Subcutaneous abdominal adipose tissue (tissue), 5 donors: ENCODE results near the gene SUZ12.
"Not testable (repeated sequence)": the region's sequence is repeated elsewhere in the genome, so short reads cannot be mapped to it uniquely, and the experiment has no call there.

Experiments used
- H3K27ac ChIP-seq: one replicate; pipeline ENCODE4 v1.7.0; 2013; ENCODE audit warnings: low read depth, mild to moderate bottlenecking, inconsistent platforms, low read length, moderate library complexity
- H3K27me3 ChIP-seq, 5 donors: one replicate each; pipeline ENCODE4 v1.7.0; 2013; ENCODE audit warnings: low read length in 5 of 5, inconsistent platforms in 1 of 5; ENCODE audit not compliant: control insufficient read depth in 5 of 5, insufficient read depth in 4 of 5
- H3K36me3 ChIP-seq, 5 donors: one replicate each; pipeline ENCODE4 v1.7.0; 2013; ENCODE audit warnings: low read length in 5 of 5; ENCODE audit not compliant: control insufficient read depth in 5 of 5, insufficient read depth in 5 of 5
- H3K4me1 ChIP-seq, 5 donors: one replicate each; pipeline ENCODE4 v1.7.0; 2013; ENCODE audit warnings: low read length in 5 of 5, mild to moderate bottlenecking in 3 of 5, moderate library complexity in 1 of 5; ENCODE audit not compliant: control insufficient read depth in 5 of 5, insufficient read depth in 5 of 5
- H3K4me3 ChIP-seq, 5 donors: one replicate each; pipeline ENCODE4 v1.7.0; 2013; ENCODE audit warnings: low read length in 5 of 5, low read depth in 1 of 5
- H3K9ac ChIP-seq, 5 donors: one replicate each; pipeline ENCODE4 v1.7.0; 2013; ENCODE audit warnings: low read length in 5 of 5, mild to moderate bottlenecking in 4 of 5, moderate library complexity in 3 of 5
- H3K9me3 ChIP-seq, 5 donors: one replicate each; pipeline ENCODE4 v1.7.0; 2013; ENCODE audit warnings: low read length in 5 of 5; ENCODE audit not compliant: control insufficient read depth in 5 of 5
- donor health status: healthy.
- donor health status: healthy.
- donor health status: healthy.
- donor health status: healthy.
- donor health status: healthy.

SUZ12 gene

DNA sequence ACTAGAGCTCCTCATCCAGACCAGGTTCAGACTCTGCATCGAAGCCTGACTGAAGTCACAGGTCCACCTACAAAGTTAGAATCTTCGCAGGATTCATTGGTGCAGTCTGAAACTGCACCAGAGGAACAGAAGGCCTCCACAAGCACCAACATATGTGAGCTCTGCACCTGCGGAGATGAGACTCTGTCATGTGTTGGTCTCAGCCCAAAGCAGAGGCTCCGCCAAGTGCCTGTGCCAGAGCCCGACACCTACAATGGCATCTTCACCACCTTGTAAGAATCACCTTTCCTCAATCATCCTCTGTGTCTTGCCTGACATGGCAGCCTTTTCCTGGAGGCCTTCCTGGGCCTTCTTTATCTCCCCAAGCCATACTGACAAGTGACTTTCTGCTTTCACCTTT is 85.7 kb downstream of the SUZ12 start:
- not testable (repeated sequence) for H3K27me3 ChIP-seq, H3K4me1 ChIP-seq, H3K4me3 ChIP-seq, H3K9me3 ChIP-seq, H3K9ac ChIP-seq, H3K27ac ChIP-seq
- peaks cover 0 to 27% (median 15%) of the 10 kb centered on the region in 5 donors for H3K36me3 ChIP-seq

DNA sequence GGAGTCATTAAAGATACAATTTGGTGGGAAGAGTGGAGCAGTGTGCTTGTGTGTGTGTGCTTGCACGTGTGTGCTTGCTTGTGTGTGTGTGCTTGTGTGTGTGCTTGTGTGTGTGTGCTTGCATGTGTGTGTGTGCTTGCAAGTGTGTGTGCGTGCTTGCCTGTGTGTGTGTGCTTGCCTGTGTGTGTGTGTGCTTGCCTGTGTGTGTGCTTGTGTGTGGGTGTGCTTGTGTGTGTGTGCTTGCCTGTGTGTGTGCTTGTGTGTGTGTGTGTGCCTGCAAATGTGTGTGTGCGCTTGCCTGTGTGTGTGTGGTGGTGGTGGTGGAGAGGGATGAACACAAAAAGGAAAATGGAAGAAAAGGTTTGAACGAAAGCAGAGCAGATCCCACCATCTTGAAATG is 90.5 kb downstream of the SUZ12 start:
- not testable (repeated sequence) for H3K4me1 ChIP-seq, H3K36me3 ChIP-seq, H3K27me3 ChIP-seq, H3K27ac ChIP-seq, H3K9ac ChIP-seq, H3K4me3 ChIP-seq, H3K9me3 ChIP-seq

GRCh38 chr17:32033223-32033622 is 96.4 kb downstream of the SUZ12 start:
- Histone ChIP-seq H3K36me3 (peaks cover 7 to 23% (median 18%) of the 10 kb centered on the region in 5 donors), H3K4me1 (no peaks in the 10 kb centered on the region), H3K27ac (no peak overlapping the region), H3K4me3 (no peak overlapping the region), H3K27me3 (no peaks in the 10 kb centered on the region), H3K9ac (no peak overlapping the region), H3K9me3 (no peaks in the 10 kb centered on the region)

GRCh38 chr17:32033812-32034211 is 97.0 kb downstream of the SUZ12 start:
- H3K27me3 ChIP-seq, H3K9ac ChIP-seq, H3K4me1 ChIP-seq, H3K27ac ChIP-seq, H3K9me3 ChIP-seq, H3K4me3 ChIP-seq: not testable (repeated sequence)
- H3K36me3 ChIP-seq = peaks cover 7 to 23% (median 18%) of the 10 kb centered on the region in 5 donors

DNA sequence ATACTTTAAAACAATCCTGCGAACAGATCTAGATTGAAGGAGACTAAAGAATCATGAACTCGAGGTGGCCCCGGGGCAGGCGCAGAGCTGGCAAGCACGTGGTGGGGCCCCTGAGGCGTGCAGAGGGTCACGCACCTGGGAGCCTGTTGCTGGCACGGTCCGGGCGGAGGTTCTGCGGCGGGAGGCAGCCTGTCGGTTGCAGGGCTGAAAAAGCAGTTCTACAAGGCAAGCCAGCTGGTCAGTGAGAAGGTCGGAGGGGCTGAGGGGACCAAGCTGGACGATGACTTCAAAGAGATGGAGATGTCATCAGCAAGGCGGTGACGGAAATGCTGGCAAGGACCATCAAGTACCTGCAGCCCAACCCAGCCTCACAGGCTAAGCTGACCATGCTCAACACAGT is 103.4 kb downstream of the SUZ12 start:
- not testable (repeated sequence) for H3K27me3 ChIP-seq, H3K27ac ChIP-seq
- H3K36me3 ChIP-seq = peaks cover under 1 to 40% (median 30%) of the 10 kb centered on the region in 5 donors

DNA sequence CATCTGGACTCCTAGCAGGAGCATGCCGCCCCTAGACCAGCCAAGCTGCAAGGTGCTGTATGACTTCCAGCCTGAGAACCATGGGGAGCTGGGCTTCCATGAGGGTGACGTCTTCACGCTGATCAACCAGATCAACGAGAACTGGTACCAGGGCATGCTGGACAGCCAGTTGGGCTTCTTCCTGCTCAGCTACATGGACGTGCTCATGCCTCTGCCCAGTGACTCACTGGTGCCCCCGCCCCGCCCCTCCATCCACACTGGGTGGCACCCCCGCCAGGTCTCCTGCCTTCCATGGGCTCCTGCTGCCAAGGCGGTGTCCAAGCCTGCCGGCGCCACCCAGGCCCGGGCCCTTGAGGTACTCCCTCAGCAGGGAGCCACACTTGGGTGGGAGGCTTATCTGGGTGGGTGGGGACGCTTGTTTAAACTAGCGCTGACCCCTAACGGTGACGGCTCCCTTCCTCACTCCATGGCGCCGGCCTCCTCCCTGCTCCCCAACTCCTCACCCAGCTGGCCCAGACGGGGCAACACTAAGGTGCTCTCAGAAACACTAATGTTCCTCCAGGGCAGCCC is 104.6 kb downstream of the SUZ12 start:
- H3K27me3 ChIP-seq, H3K9me3 ChIP-seq, H3K4me1 ChIP-seq, H3K4me3 ChIP-seq, H3K9ac ChIP-seq, H3K27ac ChIP-seq: not testable (repeated sequence)
- peaks cover 0 to 32% (median 20%) of the 10 kb centered on the region in 5 donors for H3K36me3 ChIP-seq

More for the DNA sequence above, 103.4 kb downstream of the SUZ12 start:
- H3K9ac ChIP-seq, H3K9me3 ChIP-seq, H3K4me1 ChIP-seq, H3K4me3 ChIP-seq: not testable (repeated sequence)

GRCh38 chr17:32042266-32042665 is 105.5 kb downstream of the SUZ12 start:
- not testable (repeated sequence) for H3K9me3 ChIP-seq, H3K4me3 ChIP-seq, H3K9ac ChIP-seq, H3K27ac ChIP-seq, H3K4me1 ChIP-seq, H3K27me3 ChIP-seq
- H3K36me3 ChIP-seq = peaks cover 0 to 25% (median 15%) of the 10 kb centered on the region in 5 donors

DNA sequence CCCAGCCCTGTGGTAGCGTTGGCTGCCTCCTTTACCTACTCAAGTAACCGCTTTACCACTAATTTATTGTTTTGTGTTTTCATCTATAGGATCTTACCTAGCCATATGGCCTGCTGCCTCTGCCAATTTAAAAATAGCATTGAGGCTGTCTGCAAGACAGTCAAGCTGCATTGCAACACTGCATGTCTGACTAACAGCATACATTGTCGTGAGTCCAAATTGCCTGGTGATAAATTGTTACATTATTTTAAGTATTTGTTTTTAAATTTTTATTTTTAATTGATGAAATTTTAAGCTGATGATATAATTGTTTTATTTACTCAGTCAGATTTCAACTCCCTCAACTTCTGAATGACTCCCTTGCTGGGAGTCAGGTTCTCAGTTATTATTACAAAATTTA is 108.8 kb downstream of the SUZ12 start:
- H3K36me3 ChIP-seq = peaks cover 0 to 16% (median 8%) of the 10 kb centered on the region in 5 donors
- not testable (repeated sequence) for H3K4me3 ChIP-seq, H3K4me1 ChIP-seq, H3K27ac ChIP-seq, H3K9ac ChIP-seq, H3K9me3 ChIP-seq, H3K27me3 ChIP-seq

- not testable (repeated sequence) for H3K9me3 ChIP-seq, H3K4me1 ChIP-seq, H3K27ac ChIP-seq, H3K27me3 ChIP-seq, H3K4me3 ChIP-seq, H3K36me3 ChIP-seq, H3K9ac ChIP-seq
These were observed 110.9 kb downstream of the SUZ12 start for GRCh38 chr17:32047663-32048062.
